Mucosa of stomach (tissue), 1 donor: ENCODE measurements around the gene AXDND1.
"Not testable (repeated sequence)": the region's sequence is repeated elsewhere in the genome, so short reads cannot be mapped to it uniquely, and the experiment has no call there.

ENCODE experiments used
- H3K27me3 ChIP-seq: one replicate; pipeline ENCODE4 v1.7.0; 2013; ENCODE audit warnings: mild to moderate bottlenecking, low read length; ENCODE audit not compliant: control insufficient read depth, insufficient read depth
- H3K36me3 ChIP-seq: one replicate; pipeline ENCODE4 v1.7.0; 2013; ENCODE audit warnings: low read length; ENCODE audit not compliant: control insufficient read depth, insufficient read depth
- H3K4me1 ChIP-seq: one replicate; pipeline ENCODE4 v1.7.0; 2013; ENCODE audit warnings: mild to moderate bottlenecking, low read length; ENCODE audit not compliant: control insufficient read depth, insufficient read depth
- H3K4me3 ChIP-seq: one replicate; pipeline ENCODE4 v1.7.0; 2013; ENCODE audit warnings: low read length
- H3K9ac ChIP-seq: one replicate; pipeline ENCODE4 v1.7.0; 2013; ENCODE audit warnings: mild to moderate bottlenecking, low read length, moderate library complexity
- H3K9me3 ChIP-seq: one replicate; pipeline ENCODE4 v1.7.0; 2013; ENCODE audit warnings: mild to moderate bottlenecking, low read length, moderate library complexity; ENCODE audit not compliant: control insufficient read depth
- donor health status: Pancreatic carcinoma.

The AXDND1 gene

DNA sequence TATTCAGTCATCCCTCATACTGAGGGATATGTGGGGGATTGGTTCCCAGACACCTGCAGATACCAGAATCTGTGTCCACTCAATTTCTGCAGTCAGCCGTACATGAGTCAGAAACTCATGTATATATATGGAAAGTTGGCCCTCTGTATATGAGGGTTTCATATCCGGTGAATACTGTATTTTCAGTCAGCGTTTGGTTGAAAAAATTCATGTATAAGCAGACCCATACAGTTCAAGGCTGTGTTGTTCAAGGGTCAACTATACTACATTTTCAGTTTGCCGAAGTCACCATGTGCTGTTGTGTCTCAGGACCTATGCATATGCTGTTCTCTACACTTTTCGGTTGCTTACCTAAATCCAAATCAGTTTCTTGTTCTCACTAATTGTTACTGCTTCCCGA lies 10.5 kb downstream of the AXDND1 start:
- Histone ChIP-seq H3K27me3 (no peaks in the 10 kb centered on the region), H3K4me3 (no peak overlapping the region), H3K4me1 (no peaks in the 10 kb centered on the region), H3K9me3 (no peaks in the 10 kb centered on the region), H3K36me3 (no peaks in the 10 kb centered on the region), H3K9ac (no peak overlapping the region)

DNA sequence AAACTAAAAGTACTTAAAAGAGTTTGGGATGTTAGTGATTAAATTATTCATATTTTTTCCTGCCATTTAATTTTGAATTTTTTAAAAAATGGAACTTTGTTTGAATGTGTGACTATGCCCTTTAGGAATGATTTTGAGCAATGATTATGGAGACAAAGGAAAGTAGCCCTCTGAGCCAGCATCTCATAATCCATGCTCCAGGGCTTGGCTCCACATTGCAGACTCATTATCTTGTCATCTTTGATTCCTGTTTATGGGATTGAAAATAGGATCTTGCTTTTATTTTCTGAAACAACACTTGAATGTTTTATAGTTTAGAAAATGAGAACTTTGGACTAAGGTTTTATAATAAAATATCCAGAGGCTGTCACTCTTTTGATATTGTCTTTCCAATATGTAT lies 14.5 kb downstream of the AXDND1 start:
- Histone ChIP-seq H3K27me3 (no peaks in the 10 kb centered on the region), H3K4me3 (no peak overlapping the region), H3K9me3 (no peaks in the 10 kb centered on the region), H3K4me1 (peaks cover 3% of the 10 kb centered on the region), H3K9ac (no peak overlapping the region), H3K36me3 (no peaks in the 10 kb centered on the region)

DNA sequence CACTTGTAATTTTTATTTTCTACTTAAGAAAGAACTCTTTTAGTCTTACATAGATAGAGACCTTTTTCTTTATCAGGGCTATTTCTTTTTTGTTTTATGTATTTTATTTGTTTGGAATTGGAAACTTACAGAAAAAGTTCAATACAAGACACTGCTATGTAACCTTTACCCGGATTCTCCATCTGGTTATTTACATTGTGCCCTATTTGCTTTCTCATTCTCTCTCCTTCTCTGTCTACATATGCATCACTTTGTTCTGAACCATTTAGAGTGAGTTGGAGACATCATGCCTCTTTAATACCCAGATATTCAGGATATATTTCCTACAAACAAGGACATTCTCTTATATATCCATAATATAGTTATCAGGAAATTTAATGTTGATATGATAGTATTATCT lies 18.3 kb downstream of the AXDND1 start:
- no peaks in the 10 kb centered on the region for H3K9me3 ChIP-seq
- no peaks in the 10 kb centered on the region for H3K27me3 ChIP-seq
- no peak overlapping the region for H3K9ac ChIP-seq
- no peaks in the 10 kb centered on the region for H3K36me3 ChIP-seq
- H3K4me3 ChIP-seq: no peak overlapping the region
- peaks cover 3% of the 10 kb centered on the region for H3K4me1 ChIP-seq

- H3K4me3 ChIP-seq: no peak overlapping the region
- no peak overlapping the region for H3K9ac ChIP-seq
- H3K9me3 ChIP-seq: no peaks in the 10 kb centered on the region
- no peaks in the 10 kb centered on the region for H3K27me3 ChIP-seq
- no peaks in the 10 kb centered on the region for H3K36me3 ChIP-seq
- H3K4me1 ChIP-seq: peaks cover 3% of the 10 kb centered on the region
These were observed 19.7 kb downstream of the AXDND1 start for GRCh38 chr1:179385510-179385909.

GRCh38 chr1:179393721-179394120 lies 27.9 kb downstream of the AXDND1 start:
- Histone ChIP-seq H3K36me3 (no peaks in the 10 kb centered on the region), H3K9me3 (no peaks in the 10 kb centered on the region), H3K4me3 (no peak overlapping the region), H3K4me1 (no peaks in the 10 kb centered on the region), H3K9ac (no peak overlapping the region), H3K27me3 (no peaks in the 10 kb centered on the region)

- not testable (repeated sequence) for H3K36me3 ChIP-seq, H3K27me3 ChIP-seq, H3K4me1 ChIP-seq, H3K4me3 ChIP-seq, H3K9ac ChIP-seq, H3K9me3 ChIP-seq
These were observed 33.6 kb downstream of the AXDND1 start for GRCh38 chr1:179399399-179399798.

GRCh38 chr1:179417760-179418159 lies 52.0 kb downstream of the AXDND1 start:
- H3K4me1 ChIP-seq, H3K36me3 ChIP-seq, H3K4me3 ChIP-seq, H3K9me3 ChIP-seq, H3K9ac ChIP-seq, H3K27me3 ChIP-seq: not testable (repeated sequence)

GRCh38 chr1:179418706-179419105 lies 52.9 kb downstream of the AXDND1 start:
- not testable (repeated sequence) for H3K9me3 ChIP-seq, H3K4me1 ChIP-seq, H3K9ac ChIP-seq, H3K4me3 ChIP-seq, H3K36me3 ChIP-seq, H3K27me3 ChIP-seq

DNA sequence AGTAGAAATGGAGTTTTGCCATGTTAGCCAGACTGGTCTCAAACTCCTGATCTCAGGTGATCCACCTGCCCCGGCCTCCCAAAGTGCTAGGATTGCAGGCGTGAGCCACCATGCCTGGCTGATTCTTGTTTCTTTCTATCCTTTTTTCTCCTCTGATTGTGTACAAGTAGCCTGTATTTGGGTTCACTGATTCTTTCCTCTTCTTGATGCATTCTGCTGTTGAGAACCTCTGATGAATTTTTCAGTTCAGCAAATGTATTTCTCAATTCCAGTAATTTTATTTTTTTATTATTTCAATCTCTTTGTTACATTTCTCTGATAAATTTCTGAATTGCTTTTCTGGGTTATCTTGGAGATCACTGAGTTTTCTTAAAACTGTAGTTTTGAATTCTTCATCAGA lies 58.8 kb downstream of the AXDND1 start:
- Histone ChIP-seq H3K4me3 (no peak overlapping the region), H3K4me1 (no peaks in the 10 kb centered on the region), H3K9ac (no peak overlapping the region), H3K9me3 (no peaks in the 10 kb centered on the region), H3K36me3 (no peaks in the 10 kb centered on the region), H3K27me3 (no peaks in the 10 kb centered on the region)

GRCh38 chr1:179425186-179425585 lies 59.4 kb downstream of the AXDND1 start:
- H3K9me3 ChIP-seq: no peaks in the 10 kb centered on the region
- H3K4me3 ChIP-seq: no peak overlapping the region
- H3K4me1 ChIP-seq: no peaks in the 10 kb centered on the region
- no peaks in the 10 kb centered on the region for H3K27me3 ChIP-seq
- no peaks in the 10 kb centered on the region for H3K36me3 ChIP-seq
- H3K9ac ChIP-seq: no peak overlapping the region

DNA sequence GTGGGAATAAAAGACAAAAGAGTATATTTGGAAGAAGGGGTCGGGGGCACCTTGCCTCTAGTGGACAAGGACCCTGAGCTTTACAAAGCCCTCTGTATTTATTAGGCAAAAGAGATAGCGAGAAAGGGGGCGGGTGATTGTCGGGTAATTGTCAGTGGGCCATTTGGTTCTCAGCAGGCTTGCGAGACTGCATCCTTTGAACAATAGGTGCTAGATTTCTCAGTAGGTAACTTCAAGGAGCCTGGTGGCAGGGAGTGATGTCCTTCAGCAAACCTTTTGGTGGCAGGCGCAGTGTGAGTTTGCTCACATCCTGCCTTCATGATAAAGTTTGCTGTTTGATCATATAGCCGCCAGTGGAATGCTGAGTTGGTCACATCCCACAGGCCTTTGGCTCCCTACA lies 71.4 kb downstream of the AXDND1 start:
- H3K4me3 ChIP-seq: no peak overlapping the region
- no peaks in the 10 kb centered on the region for H3K27me3 ChIP-seq
- H3K36me3 ChIP-seq: no peaks in the 10 kb centered on the region
- no peak overlapping the region for H3K9ac ChIP-seq
- H3K4me1 ChIP-seq: no peaks in the 10 kb centered on the region
- H3K9me3 ChIP-seq: no peaks in the 10 kb centered on the region

GRCh38 chr1:179439646-179440045 lies 73.9 kb downstream of the AXDND1 start:
- not testable (repeated sequence) for H3K36me3 ChIP-seq, H3K9ac ChIP-seq, H3K4me3 ChIP-seq, H3K9me3 ChIP-seq, H3K27me3 ChIP-seq, H3K4me1 ChIP-seq

- not testable (repeated sequence) for H3K4me3 ChIP-seq, H3K4me1 ChIP-seq, H3K9me3 ChIP-seq, H3K9ac ChIP-seq, H3K27me3 ChIP-seq, H3K36me3 ChIP-seq
These were observed 74.5 kb downstream of the AXDND1 start for GRCh38 chr1:179440301-179440700.
